Neuronal stem cell (in vitro differentiated cells): ENCODE measurements around the gene KRTAP10-6.

Source experiments
- DNase-seq: peaks from one replicate; pipeline ENCODE4 v3.0.0-alpha.2; 2013; ENCODE audit warnings: low spot score
- H2AFZ ChIP-seq: one replicate; pipeline ENCODE4 v1.6.1; 2013; ENCODE audit warnings: mild to moderate bottlenecking, low read length, inconsistent platforms
- H2AK5ac ChIP-seq: 2 replicates; pipeline ENCODE4 v1.6.1; 2013; ENCODE audit warnings: low read depth, mild to moderate bottlenecking, inconsistent platforms, low read length, moderate library complexity, mixed read lengths
- H2BK120ac ChIP-seq: 2 replicates; pipeline ENCODE4 v1.6.1; 2013; ENCODE audit warnings: low read depth, mild to moderate bottlenecking, inconsistent platforms, low read length, moderate library complexity, mixed read lengths
- H2BK12ac ChIP-seq: one replicate; pipeline ENCODE4 v1.6.1; 2013; ENCODE audit warnings: low read length, inconsistent platforms
- H2BK15ac ChIP-seq: 2 replicates; pipeline ENCODE4 v1.6.1; 2013; ENCODE audit warnings: mild to moderate bottlenecking, low read length, inconsistent platforms, mixed read lengths
- H2BK5ac ChIP-seq: one replicate; pipeline ENCODE4 v1.6.1; 2013; ENCODE audit warnings: inconsistent platforms, mild to moderate bottlenecking, low read length, moderate library complexity
- H3K14ac ChIP-seq: one replicate; pipeline ENCODE4 v1.6.1; 2013; ENCODE audit warnings: low read length, inconsistent platforms
- H3K18ac ChIP-seq: 2 replicates; pipeline ENCODE4 v1.6.1; 2013; ENCODE audit warnings: low read length, inconsistent platforms
- H3K23ac ChIP-seq: 2 replicates; pipeline ENCODE4 v1.6.1; 2013; ENCODE audit warnings: low read depth, mild to moderate bottlenecking, mixed read lengths, low read length, inconsistent platforms; ENCODE audit not compliant: poor library complexity
- H3K27ac ChIP-seq: replicated peaks from 3 replicates; pipeline ENCODE4 v1.5.1; 2013; ENCODE audit warnings: low read length, inconsistent platforms
- H3K27me3 ChIP-seq, 3 experiments: 2 replicates each; pipeline ENCODE4 v1.6.1; 2013; ENCODE audit warnings: low read length in 3 of 3, mild to moderate bottlenecking in 2 of 3, inconsistent platforms in 1 of 3, low read depth in 1 of 3, mixed read lengths in 1 of 3, moderate library complexity in 1 of 3; ENCODE audit not compliant: control insufficient read depth in 3 of 3, insufficient read depth in 3 of 3
- H3K36me3 ChIP-seq, 2 donors: replicated peaks in 1 of 2; 2 replicates each; pipeline ENCODE4 v1.6.1; 2013; ENCODE audit warnings: low read length in 2 of 2; ENCODE audit not compliant: control insufficient read depth in 2 of 2, insufficient read depth in 2 of 2
- H3K4ac ChIP-seq: 2 replicates; pipeline ENCODE4 v1.6.1; 2013; ENCODE audit warnings: inconsistent platforms, mild to moderate bottlenecking, low read length, moderate library complexity
- H3K4me1 ChIP-seq, 2 donors: 1 replicate in 1 of 2; 2 replicates in 1 of 2; pipeline ENCODE4 v1.6.1; 2013; ENCODE audit warnings: low read length in 2 of 2, low read depth in 1 of 2; ENCODE audit not compliant: control insufficient read depth in 2 of 2, insufficient read depth in 1 of 2
- H3K4me2 ChIP-seq: one replicate; pipeline ENCODE4 v1.6.1; 2013; ENCODE audit warnings: mild to moderate bottlenecking, low read length, inconsistent platforms; ENCODE audit not compliant: insufficient read depth, poor library complexity, severe bottlenecking
- H3K4me3 ChIP-seq, 2 donors: 2 replicates each; pipeline ENCODE4 v1.5.1; 2013; ENCODE audit warnings: low read length in 2 of 2, mild to moderate bottlenecking in 2 of 2, inconsistent platforms in 1 of 2, moderate library complexity in 1 of 2
- H3K79me1 ChIP-seq: one replicate; pipeline ENCODE4 v1.6.1; 2013; ENCODE audit warnings: low read depth, mild to moderate bottlenecking, inconsistent platforms, low read length, moderate library complexity
- H3K9ac ChIP-seq: one replicate; pipeline ENCODE4 v1.6.1; 2013; ENCODE audit warnings: mild to moderate bottlenecking, low read depth, low read length, inconsistent platforms; ENCODE audit not compliant: poor library complexity
- H3K9me3 ChIP-seq, 2 donors: replicated peaks in 1 of 2; 2 replicates each; pipeline versions ENCODE3 to v1.6.1; 2013; ENCODE audit warnings: low read length in 2 of 2, mild to moderate bottlenecking in 2 of 2, inconsistent platforms in 1 of 2, low read depth in 1 of 2, mixed read lengths in 1 of 2, moderate library complexity in 1 of 2; ENCODE audit not compliant: control insufficient read depth in 2 of 2, insufficient read depth in 1 of 2
- H4K8ac ChIP-seq: one replicate; pipeline ENCODE4 v1.6.1; 2013; ENCODE audit warnings: low read depth, mild to moderate bottlenecking, inconsistent platforms, low read length, moderate library complexity
- H4K91ac ChIP-seq: one replicate; pipeline ENCODE4 v1.6.1; 2013; ENCODE audit warnings: low read length, low read depth, mild to moderate bottlenecking, inconsistent platforms; ENCODE audit not compliant: poor library complexity
- WGBS, 2 donors: extraction: QIAGEN DNeasy Blood & Tissue Kit; methylation state at CpG; one replicate each; pipeline ENCODE4 v1.1.7; 2013; ENCODE audit warnings: missing lambda C conversion rate in 2 of 2, mixed read lengths in 1 of 2; ENCODE audit not compliant: insufficient read length in 2 of 2, insufficient replicate concordance in 1 of 2; ENCODE audit errors: extremely low coverage in 2 of 2; 5-methylcytosine and 5-hydroxymethylcytosine counted together

Gene KRTAP10-6

GRCh38 chr21:44544566-44544965 lies 47.7 kb downstream of the KRTAP10-6 start:
- DNase-seq: no peak
- Histone ChIP-seq H3K27ac (no peak overlapping the region), H3K79me1 (no peaks in the 10 kb centered on the region), H3K18ac (peak overlapping the region; percentile 19), H3K27me3 (no peaks in the 10 kb centered on the region), H3K14ac (no peak overlapping the region), H3K9me3 (peaks cover 3 to 11% of the 10 kb centered on the region in 2 donors), H4K8ac (no peak overlapping the region), H3K9ac (no peak overlapping the region), H3K4me1 (peaks cover 8 to 11% of the 10 kb centered on the region in 2 donors), H2AFZ (no peak overlapping the region), H2AK5ac (no peak overlapping the region), H3K36me3 (no peaks in the 10 kb centered on the region), H2BK5ac (no peak overlapping the region), H2BK12ac (no peak overlapping the region), H3K4me3 (no peak overlapping the region), H2BK15ac (no peak overlapping the region), H3K23ac (no peak overlapping the region), H4K91ac (no peak overlapping the region), H3K4me2 (no peak overlapping the region), H3K4ac (no peak overlapping the region), H2BK120ac (no peak overlapping the region)
- WGBS, 2 donors: no CpG with 5 or more reads among the region's 3 CpGs

- no peak overlapping the region for H3K4ac ChIP-seq
- no peak overlapping the region for H2AK5ac ChIP-seq
- H2AFZ ChIP-seq: no peak overlapping the region
- H3K4me3 ChIP-seq: no peak overlapping the region
- no peak overlapping the region for H3K23ac ChIP-seq
- DNase-seq: no peak
- peaks cover 0 to 1% (median 0%) of the 10 kb centered on the region in 3 experiments for H3K27me3 ChIP-seq
- H4K8ac ChIP-seq: no peak overlapping the region
- no peak overlapping the region for H3K9ac ChIP-seq
- peaks cover 3 to 11% of the 10 kb centered on the region in 2 donors for H3K9me3 ChIP-seq
- H3K79me1 ChIP-seq: no peaks in the 10 kb centered on the region
- H3K18ac ChIP-seq: no peak overlapping the region
- no peak overlapping the region for H3K4me2 ChIP-seq
- no peak overlapping the region for H2BK15ac ChIP-seq
- WGBS, 2 donors: no CpG with 5 or more reads among the region's 1 CpG
- no peak overlapping the region for H4K91ac ChIP-seq
- H3K36me3 ChIP-seq: no peaks in the 10 kb centered on the region
- H2BK120ac ChIP-seq: no peak overlapping the region
- H2BK12ac ChIP-seq: no peak overlapping the region
- no peak overlapping the region for H3K27ac ChIP-seq
- H3K4me1 ChIP-seq: no peaks in the 10 kb centered on the region
- H3K14ac ChIP-seq: no peak overlapping the region
- H2BK5ac ChIP-seq: no peak overlapping the region
Observed at GRCh38 chr21:44542716-44543115, 49.6 kb downstream of the KRTAP10-6 start.
